ENCODE results near the gene TCP10L.

Gene TCP10L

GRCh38 chr21:32580949-32581348 is 4.4 kb downstream of the TCP10L start:
- TF ChIP-seq, protein P1, sequence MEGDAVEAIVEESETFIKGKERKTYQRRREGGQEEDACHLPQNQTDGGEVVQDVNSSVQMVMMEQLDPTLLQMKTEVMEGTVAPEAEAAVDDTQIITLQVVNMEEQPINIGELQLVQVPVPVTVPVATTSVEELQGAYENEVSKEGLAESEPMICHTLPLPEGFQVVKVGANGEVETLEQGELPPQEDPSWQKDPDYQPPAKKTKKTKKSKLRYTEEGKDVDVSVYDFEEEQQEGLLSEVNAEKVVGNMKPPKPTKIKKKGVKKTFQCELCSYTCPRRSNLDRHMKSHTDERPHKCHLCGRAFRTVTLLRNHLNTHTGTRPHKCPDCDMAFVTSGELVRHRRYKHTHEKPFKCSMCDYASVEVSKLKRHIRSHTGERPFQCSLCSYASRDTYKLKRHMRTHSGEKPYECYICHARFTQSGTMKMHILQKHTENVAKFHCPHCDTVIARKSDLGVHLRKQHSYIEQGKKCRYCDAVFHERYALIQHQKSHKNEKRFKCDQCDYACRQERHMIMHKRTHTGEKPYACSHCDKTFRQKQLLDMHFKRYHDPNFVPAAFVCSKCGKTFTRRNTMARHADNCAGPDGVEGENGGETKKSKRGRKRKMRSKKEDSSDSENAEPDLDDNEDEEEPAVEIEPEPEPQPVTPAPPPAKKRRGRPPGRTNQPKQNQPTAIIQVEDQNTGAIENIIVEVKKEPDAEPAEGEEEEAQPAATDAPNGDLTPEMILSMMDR (IDR thresholded peaks at IDR 0.05; ENCODE audit: control extremely low read depth, extremely low read depth, low read depth, missing control alignments), result no peak
- ChIA-PET POLR2A (no interaction called here), CTCF (interaction anchor here (1.7 to 2.1 kb wide), 2 partner anchors 10 to 20 kb away, joined by 5 to 11 read pairs; no protein-coding TSS in a partner anchor)
- no peak for DNase-seq (ENCODE audit: extremely low spot score)

DNA sequence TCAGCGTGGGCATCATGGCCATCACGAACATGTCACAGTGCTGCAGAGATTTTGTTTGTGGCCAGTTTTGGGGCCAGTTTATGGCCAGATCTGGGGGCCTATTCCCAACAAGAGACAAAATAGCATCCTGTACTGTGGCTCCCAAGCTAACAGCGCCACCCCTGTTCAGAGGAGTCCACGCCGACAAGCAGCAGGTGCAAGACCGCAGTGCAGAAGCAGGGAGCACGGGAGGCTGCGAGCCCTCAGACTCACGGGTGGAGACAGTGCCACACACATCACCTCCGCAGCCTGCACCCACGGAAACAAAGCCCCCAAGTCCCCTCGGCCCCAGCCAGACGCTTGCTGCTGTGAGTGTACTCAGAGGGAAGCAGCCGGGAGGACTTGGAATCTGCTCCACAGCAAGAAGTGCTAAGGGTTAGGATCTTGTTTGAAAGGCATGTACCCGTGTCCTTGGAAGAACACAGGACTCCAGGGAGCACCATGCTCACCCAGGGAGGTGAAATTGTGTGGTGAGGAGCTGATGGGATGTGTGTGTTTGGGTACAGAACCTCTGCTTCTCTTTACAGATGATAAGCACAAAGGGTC is 7.1 kb downstream of the TCP10L start:
- TF ChIP-seq, protein P1 (IDR thresholded peaks at IDR 0.05; ENCODE audit: control extremely low read depth, extremely low read depth, low read depth, missing control alignments), result peak; percentile 17
- DNase-seq (ENCODE audit: extremely low spot score), result no peak
- ChIA-PET CTCF (no interaction called here), POLR2A (no interaction called here)

- DNase-seq (ENCODE audit: extremely low spot score), result no peak
- CTCF ChIA-PET, result interaction anchor here (1.0 to 1.3 kb wide), 2 partner anchors 8 to 25 kb away, joined by 3 read pairs; no protein-coding TSS in a partner anchor
- TF ChIP-seq, protein P1 (IDR thresholded peaks at IDR 0.05; ENCODE audit: control extremely low read depth, extremely low read depth, low read depth, missing control alignments), result no peak
- POLR2A ChIA-PET, result no interaction called here
These were observed 9.3 kb downstream of the TCP10L start for GRCh38 chr21:32576011-32576410.

DNA sequence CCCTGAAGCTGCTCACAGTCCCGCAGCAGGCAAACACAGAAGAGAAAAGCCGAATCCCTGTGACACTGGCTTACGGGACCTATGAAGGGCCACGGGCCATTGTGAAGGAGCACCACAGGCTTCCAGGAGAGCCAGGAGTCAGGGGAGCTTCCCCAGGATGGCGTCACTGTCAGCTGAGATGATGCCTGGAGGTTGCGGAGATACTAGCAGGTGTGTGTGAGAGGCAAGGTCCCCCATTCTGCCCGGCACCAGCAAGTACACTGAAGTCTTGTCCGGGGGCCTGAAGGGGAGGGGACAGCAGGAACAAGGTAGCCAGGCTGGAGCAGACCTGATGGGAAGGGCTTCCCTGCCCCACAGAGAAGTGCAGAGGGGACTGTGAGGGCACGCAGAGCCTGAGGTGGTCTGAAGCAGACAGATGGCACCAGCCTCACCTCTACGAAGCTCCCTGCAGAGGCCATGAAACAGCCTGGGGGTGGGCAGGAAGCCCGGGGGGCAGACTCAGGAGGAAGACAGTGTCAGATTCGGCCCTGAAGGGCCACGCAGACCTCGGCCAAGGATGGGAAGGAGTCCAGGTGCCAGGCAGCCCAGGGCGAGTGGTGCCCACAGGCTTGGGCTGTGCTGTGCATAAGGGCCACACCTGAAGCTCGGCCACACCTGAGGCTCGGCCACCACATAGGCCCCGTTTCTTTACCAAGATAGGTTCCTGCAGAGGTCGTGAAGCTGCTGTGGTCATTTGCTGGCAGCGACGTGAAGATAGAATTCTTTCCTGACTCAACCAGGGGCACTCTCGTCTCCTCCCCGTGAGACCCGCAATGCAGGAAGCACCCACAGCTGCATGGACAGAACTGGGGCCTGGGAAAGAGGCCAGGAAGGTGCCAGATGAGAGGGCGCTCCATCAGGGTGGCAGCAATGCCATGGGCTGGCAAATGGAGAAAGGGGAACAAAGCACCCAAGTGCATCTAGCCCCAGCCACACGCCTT is 10.1 kb downstream of the TCP10L start:
- TF ChIP-seq, protein P1 (IDR thresholded peaks at IDR 0.05; ENCODE audit: control extremely low read depth, extremely low read depth, low read depth, missing control alignments), result no peak
- CTCF ChIA-PET, result interaction anchor here (1.3 kb wide), 1 partner anchor 25 kb away, joined by 3 read pairs; no protein-coding TSS in a partner anchor
- POLR2A ChIA-PET, result no interaction called here
- DNase-seq (ENCODE audit: extremely low spot score), result no peak

- ChIA-PET POLR2A (no interaction called here), CTCF (interaction anchor here (1.0 to 1.5 kb wide), 2 partner anchors 20 to 26 kb away, joined by 3 to 4 read pairs; no protein-coding TSS in a partner anchor)
- TF ChIP-seq, protein P1 (IDR thresholded peaks at IDR 0.05; ENCODE audit: control extremely low read depth, extremely low read depth, low read depth, missing control alignments), result no peak
- DNase-seq (ENCODE audit: extremely low spot score), result no peak
These were observed 12.5 kb downstream of the TCP10L start for GRCh38 chr21:32572574-32573420.

DNA sequence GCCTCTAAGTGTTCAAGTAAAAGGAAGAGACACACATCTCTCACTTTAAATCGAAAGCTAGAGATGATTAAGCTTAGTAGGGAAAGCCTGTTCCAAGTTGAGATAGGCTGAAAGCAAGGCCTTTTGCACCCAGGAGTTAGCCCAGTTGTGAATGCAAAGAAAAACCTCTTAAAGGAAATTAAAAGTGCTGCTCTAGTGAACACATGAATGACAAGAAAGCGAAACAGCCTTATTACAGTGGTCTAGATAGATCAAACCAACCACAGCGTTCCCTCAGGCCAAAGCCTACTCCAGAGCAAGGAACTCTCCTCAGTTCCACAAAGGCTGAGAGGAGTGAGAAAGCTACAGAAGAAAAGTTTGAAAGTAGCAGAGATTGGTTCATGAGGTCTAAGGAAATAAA is 14.9 kb downstream of the TCP10L start:
- CTCF ChIA-PET, result interaction anchor here (0.9 to 1.7 kb wide), 3 partner anchors 10 to 167 kb away, joined by 3 to 5 read pairs (median 5); no protein-coding TSS in a partner anchor
- DNase-seq (ENCODE audit: extremely low spot score), result no peak
- POLR2A ChIA-PET, result no interaction called here
- TF ChIP-seq, protein P1 (IDR thresholded peaks at IDR 0.05; ENCODE audit: control extremely low read depth, extremely low read depth, low read depth, missing control alignments), result no peak
